Left ventricle myocardium inferior (tissue), 1 donor: ENCODE results near the gene NRG2. TPM values are rescaled to one million over a fixed set of nuclear protein-coding genes. Genes with fewer than 3 reads are reported as not detected.

Experiments
- DNase-seq: peaks from one replicate; pipeline ENCODE4 v3.0.0-alpha.2; 2020
- H3K27ac ChIP-seq: fragments of 200-600 bp; replicated peaks from 2 replicates; pipeline ENCODE4 v1.8.0; 2021
- H3K27me3 ChIP-seq: fragments of 200-600 bp; 2 replicates; pipeline ENCODE4 v1.8.0; 2021; ENCODE audit warnings: low read depth
- H3K36me3 ChIP-seq: fragments of 200-600 bp; 2 replicates; pipeline ENCODE4 v1.8.0; 2021
- H3K4me1 ChIP-seq: fragments of 200-600 bp; 2 replicates; pipeline ENCODE4 v1.8.0; 2021
- H3K4me3 ChIP-seq: fragments of 200-600 bp; 2 replicates; pipeline ENCODE4 v1.8.0; 2021; ENCODE audit warnings: mild to moderate bottlenecking, moderate library complexity
- H3K9me3 ChIP-seq: fragments of 200-600 bp; replicated peaks from 2 replicates; pipeline ENCODE4 v1.8.0; 2021
- intact Hi-C: fragments of 100-400 bp; cut with micrococcal nuclease; formaldehyde crosslinking; loops from one replicate; pipeline ENCODE4 v1.11.0; 2022
- total RNA-seq: library from RNA; stranded (reverse); fragmentation: NEBNext Ultra II Directional; extraction: Animal tissue kit (Norgen Biotek cat#: 25700); gene quantifications from one replicate; pipeline ENCODE4 v1.2.1, GENCODE V29; 2021
- TF ChIP-seq, protein P1 (sequence below): fragments of 200-600 bp; IDR thresholded peaks from 2 replicates; pipeline ENCODE4 v1.8.0; 2021; ENCODE audit warnings: antibody characterized with exemption, mild to moderate bottlenecking, borderline replicate concordance
- donor health status: DM: no; HTN: yes; CAD: no; lungs with severe emphysema.

NRG2 gene
- total RNA-seq, 1 donor from 2014 or later, result 3.1 TPM

DNA sequence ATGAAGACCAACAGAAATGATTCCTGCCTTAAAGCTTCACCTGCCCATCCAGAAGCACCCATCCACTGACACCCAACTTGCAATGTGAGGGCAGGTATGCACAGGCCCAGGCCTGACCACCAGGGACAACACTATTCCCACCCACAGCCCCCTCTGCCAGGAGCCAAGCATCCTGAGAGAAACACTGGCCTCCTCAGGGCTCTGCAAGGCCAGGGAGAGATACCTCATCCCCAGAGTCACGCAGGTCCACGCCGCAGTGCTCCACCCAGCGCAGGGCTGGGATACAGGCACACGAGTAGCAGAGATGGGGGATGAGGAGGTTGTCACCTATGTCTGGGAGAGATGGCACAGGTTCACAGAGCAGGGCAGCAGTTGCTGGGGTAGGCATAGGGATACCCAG, 148.1 kb downstream of the NRG2 start:
- DNase-seq, result no peak
- Histone ChIP-seq H3K4me1 (peaks cover 34% of the 10 kb centered on the region), H3K27ac (no peak overlapping the region), H3K27me3 (no peaks in the 10 kb centered on the region), H3K36me3 (no peaks in the 10 kb centered on the region), H3K9me3 (no peaks in the 10 kb centered on the region), H3K4me3 (no peak overlapping the region)
- TF ChIP-seq, protein P1, sequence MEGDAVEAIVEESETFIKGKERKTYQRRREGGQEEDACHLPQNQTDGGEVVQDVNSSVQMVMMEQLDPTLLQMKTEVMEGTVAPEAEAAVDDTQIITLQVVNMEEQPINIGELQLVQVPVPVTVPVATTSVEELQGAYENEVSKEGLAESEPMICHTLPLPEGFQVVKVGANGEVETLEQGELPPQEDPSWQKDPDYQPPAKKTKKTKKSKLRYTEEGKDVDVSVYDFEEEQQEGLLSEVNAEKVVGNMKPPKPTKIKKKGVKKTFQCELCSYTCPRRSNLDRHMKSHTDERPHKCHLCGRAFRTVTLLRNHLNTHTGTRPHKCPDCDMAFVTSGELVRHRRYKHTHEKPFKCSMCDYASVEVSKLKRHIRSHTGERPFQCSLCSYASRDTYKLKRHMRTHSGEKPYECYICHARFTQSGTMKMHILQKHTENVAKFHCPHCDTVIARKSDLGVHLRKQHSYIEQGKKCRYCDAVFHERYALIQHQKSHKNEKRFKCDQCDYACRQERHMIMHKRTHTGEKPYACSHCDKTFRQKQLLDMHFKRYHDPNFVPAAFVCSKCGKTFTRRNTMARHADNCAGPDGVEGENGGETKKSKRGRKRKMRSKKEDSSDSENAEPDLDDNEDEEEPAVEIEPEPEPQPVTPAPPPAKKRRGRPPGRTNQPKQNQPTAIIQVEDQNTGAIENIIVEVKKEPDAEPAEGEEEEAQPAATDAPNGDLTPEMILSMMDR, result no peak
- intact Hi-C loops, result no loop called here

DNA sequence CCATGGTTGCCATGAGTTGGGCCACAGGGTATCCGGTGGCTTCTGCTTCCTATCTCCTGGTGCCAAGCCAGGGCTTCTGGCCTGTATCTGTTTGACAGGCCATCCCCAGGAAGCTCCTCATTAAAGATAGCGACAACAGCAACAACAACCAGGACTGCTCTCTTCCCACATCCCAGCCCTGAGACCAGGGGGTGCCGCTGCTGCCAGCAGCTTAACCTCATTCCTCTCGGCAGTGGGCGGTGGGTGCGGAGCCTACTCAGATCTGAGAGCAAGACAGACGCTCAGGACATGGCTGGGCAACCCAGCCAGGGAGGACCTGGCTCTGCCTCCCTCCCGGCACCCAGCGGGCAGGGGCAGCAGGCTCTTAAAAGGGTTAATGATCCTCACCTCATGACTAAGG, 149.2 kb downstream of the NRG2 start:
- no peaks in the 10 kb centered on the region for H3K27me3 ChIP-seq
- H3K4me3 ChIP-seq, result no peak overlapping the region
- H3K27ac ChIP-seq, result no peak overlapping the region
- TF ChIP-seq, protein P1, result no peak
- H3K9me3 ChIP-seq, result no peaks in the 10 kb centered on the region
- intact Hi-C loops, result no loop called here
- no peaks in the 10 kb centered on the region for H3K36me3 ChIP-seq
- no peak for DNase-seq
- H3K4me1 ChIP-seq, result peaks cover 34% of the 10 kb centered on the region

DNA sequence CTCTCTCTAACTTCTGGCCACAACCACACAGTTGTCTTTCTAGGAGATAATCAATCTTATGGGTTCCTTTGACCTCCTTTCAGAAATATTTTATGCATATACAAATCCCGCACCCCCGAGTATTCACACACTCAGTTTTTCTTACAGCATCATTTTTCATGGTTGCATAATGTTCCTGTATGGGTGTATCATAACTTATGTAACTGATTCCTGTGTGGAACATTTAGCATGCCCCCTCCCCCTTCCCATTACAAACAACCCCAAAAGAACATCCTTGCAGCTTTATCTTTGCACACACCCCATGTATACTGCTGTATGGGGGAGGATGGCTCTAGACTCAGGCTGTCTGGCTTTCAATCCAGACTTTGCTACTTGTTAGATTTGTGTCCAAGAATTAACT, 153.7 kb downstream of the NRG2 start:
- Histone ChIP-seq H3K4me3 (no peak overlapping the region), H3K4me1 (peaks cover 12% of the 10 kb centered on the region), H3K27me3 (no peaks in the 10 kb centered on the region), H3K9me3 (no peaks in the 10 kb centered on the region), H3K27ac (no peak overlapping the region), H3K36me3 (no peaks in the 10 kb centered on the region)
- no peak for DNase-seq
- intact Hi-C loops, result no loop called here
- TF ChIP-seq, protein P1, result no peak

DNA sequence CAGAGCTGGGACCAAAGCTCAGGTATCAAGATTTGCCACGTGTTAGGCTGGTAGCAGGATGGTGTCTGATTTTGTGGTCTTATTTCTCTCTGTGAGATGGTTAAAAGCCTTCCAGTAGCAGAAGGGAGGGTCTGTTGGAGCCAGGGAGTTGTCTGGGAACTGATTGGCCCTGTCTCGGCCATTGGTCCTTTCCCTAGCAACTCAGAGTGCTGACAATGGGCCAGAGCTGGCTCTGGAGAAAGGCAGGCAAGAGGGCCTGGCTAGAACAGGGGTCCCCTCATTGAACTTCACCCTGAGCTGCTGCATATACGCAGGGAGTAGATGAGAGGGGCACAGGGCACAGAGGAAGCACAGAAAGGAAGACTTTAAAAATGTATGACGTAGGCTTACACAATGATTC, 154.7 kb downstream of the NRG2 start:
- TF ChIP-seq, protein P1, result no peak

DNA sequence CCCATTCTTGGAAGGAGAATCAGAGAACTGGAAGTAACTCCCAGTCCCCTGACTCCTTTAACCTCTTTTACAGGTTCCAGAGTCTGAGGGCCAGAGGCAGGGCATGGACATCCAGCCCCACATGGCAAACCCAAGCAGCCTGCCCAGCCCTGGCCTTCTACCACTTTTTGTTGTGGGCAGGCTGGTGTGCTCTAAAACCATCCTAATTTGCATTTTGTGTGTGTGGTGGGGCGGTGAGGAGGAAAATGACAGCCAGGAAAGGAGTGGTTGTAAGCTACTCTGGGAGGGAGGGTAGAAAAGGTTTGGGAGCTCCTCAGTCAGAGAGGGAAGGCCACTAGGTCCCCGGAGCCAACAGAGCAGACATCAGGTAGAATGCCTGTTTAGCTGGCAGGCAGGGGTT, 156.9 kb downstream of the NRG2 start:
- no peaks in the 10 kb centered on the region for H3K27me3 ChIP-seq
- intact Hi-C loops, result no loop called here
- peaks cover 23% of the 10 kb centered on the region for H3K4me1 ChIP-seq
- TF ChIP-seq, protein P1, result no peak
- H3K4me3 ChIP-seq, result no peak overlapping the region
- no peak overlapping the region for H3K27ac ChIP-seq
- DNase-seq, result no peak
- H3K9me3 ChIP-seq, result no peaks in the 10 kb centered on the region
- H3K36me3 ChIP-seq, result no peaks in the 10 kb centered on the region

More for the DNA sequence above, 154.7 kb downstream of the NRG2 start:
- Histone ChIP-seq H3K27me3 (no peaks in the 10 kb centered on the region), H3K27ac (no peak overlapping the region), H3K4me1 (peaks cover 12% of the 10 kb centered on the region), H3K9me3 (no peaks in the 10 kb centered on the region), H3K4me3 (no peak overlapping the region), H3K36me3 (no peaks in the 10 kb centered on the region)
- no peak for DNase-seq
- intact Hi-C loops, result no loop called here

DNA sequence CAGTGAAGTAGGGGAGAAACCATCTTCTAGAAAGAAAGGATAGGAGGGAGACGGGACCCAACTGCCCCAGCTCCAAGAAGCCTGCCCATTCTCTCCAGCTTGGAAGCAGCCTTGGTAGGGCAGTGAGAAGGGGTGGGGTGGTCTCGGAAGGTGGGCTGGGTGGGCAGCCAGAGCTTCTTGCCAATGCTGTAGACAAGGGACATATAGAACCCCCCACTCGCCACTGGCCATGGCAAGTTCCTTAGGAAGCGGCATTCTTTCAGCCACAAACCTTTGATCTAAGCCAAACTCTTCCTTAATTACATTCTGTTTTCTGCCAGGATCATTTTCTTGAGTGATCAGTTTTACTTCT, 157.3 kb downstream of the NRG2 start:
- no peaks in the 10 kb centered on the region for H3K27me3 ChIP-seq
- TF ChIP-seq, protein P1, result no peak
- no peak overlapping the region for H3K4me3 ChIP-seq
- peaks cover 26% of the 10 kb centered on the region for H3K4me1 ChIP-seq
- DNase-seq, result no peak
- H3K9me3 ChIP-seq, result no peaks in the 10 kb centered on the region
- H3K36me3 ChIP-seq, result no peaks in the 10 kb centered on the region
- intact Hi-C loops, result no loop called here
- H3K27ac ChIP-seq, result no peak overlapping the region
